ENCODE data around the gene TRIM63.

Gene TRIM63

DNA sequence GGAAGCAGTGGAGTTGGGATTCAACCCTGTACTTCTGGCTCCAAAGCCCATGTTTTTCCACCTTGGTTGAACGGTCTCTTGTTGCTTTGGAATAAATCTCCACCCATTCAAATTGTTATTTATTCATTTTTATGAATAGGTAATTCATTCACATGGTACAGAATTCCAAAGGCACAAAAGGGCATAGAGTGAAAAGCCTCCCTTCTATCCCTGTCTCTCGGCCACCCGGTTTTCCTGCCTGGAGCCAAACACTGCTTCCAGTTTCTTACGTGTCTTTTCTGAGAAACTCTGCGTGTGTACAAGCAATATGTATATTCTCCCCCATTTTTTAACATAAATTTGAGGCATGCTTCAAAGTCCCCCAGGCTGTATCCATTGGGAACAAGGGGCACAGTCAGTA, 41.9 kb downstream of the TRIM63 start:
- TF ChIP-seq, protein P1, sequence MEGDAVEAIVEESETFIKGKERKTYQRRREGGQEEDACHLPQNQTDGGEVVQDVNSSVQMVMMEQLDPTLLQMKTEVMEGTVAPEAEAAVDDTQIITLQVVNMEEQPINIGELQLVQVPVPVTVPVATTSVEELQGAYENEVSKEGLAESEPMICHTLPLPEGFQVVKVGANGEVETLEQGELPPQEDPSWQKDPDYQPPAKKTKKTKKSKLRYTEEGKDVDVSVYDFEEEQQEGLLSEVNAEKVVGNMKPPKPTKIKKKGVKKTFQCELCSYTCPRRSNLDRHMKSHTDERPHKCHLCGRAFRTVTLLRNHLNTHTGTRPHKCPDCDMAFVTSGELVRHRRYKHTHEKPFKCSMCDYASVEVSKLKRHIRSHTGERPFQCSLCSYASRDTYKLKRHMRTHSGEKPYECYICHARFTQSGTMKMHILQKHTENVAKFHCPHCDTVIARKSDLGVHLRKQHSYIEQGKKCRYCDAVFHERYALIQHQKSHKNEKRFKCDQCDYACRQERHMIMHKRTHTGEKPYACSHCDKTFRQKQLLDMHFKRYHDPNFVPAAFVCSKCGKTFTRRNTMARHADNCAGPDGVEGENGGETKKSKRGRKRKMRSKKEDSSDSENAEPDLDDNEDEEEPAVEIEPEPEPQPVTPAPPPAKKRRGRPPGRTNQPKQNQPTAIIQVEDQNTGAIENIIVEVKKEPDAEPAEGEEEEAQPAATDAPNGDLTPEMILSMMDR (IDR thresholded peaks at IDR 0.05; ENCODE audit: extremely low read depth, insufficient read depth, missing control alignments), result no peak

DNA sequence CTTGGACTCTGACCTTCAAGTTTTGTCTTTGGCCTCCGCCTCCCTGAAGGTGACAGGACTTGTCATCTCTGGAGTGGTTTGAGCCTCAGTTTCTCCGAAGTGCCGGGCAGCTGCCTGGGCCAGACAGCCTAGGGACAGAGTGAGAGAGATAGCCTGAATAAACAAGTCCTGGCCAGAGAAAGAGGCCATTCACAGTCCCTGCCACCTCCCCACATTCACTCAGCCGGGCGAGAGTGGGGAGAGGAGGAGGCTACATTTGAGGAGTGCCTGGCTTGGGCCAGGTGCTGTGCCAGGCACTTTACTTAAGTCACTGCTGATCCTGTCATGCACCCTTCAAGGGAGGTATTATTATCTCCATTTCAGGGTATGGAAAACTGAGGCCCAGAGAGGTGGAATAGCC, 42.4 kb downstream of the TRIM63 start:
- DNase-seq (ENCODE audit: low spot score), result no peak
- in situ Hi-C loops (cut with MboI; ENCODE audit: low pct_unique_long_range_greater_than_20kb, low sequenced_read_pairs, unreplicated experiment), result no loop called here
- TF ChIP-seq, protein P1 (IDR thresholded peaks at IDR 0.05; ENCODE audit: extremely low read depth, insufficient read depth, missing control alignments), result no peak

More for the DNA sequence above, 41.9 kb downstream of the TRIM63 start:
- in situ Hi-C loops (cut with MboI; ENCODE audit: low pct_unique_long_range_greater_than_20kb, low sequenced_read_pairs, unreplicated experiment), result no loop called here
- DNase-seq (ENCODE audit: low spot score), result no peak

DNA sequence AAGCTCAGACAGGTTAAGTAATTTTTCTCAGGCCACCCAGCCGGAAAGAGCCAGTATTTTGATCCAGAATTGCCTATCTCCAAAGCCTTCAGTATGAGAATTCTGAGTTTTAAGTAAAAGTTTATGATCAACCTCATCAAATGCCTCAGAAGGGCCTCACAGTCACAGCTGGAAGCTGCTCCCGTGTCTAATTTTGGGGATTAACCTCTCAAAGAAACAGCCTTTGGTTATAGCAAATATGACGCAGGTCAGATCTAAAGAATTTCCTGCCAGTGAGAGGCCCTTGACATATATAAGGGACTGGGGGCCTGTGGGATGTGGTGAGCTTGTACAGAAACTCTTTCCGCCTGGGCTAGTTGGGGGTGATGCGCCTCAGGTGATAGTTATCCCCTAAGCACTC, 43.6 kb downstream of the TRIM63 start:
- TF ChIP-seq, protein P1 (IDR thresholded peaks at IDR 0.05; ENCODE audit: extremely low read depth, insufficient read depth, missing control alignments), result no peak
- no peak for DNase-seq (ENCODE audit: low spot score)
- in situ Hi-C loops (cut with MboI; ENCODE audit: low pct_unique_long_range_greater_than_20kb, low sequenced_read_pairs, unreplicated experiment), result no loop called here

DNA sequence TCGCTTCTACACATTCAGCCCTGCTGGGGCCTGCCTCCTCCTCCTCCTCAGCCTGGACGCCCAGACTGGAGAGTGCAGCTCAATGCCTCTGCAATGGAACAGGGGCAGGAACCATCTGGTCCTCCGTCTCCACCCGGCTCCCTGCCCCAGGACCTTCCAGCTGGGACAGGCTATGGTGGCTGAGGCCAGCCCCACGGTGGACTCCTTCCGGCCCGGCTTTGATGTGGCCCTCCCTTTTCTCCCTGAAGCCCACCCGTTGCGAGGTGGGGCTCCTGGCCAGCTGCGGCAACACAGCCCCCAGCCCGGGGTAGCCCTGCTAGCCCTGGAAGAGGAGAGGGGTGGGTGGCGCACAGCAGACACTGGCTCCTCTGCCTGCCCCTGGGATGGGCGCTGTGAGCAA, 44.4 kb downstream of the TRIM63 start:
- in situ Hi-C loops (cut with MboI; ENCODE audit: low pct_unique_long_range_greater_than_20kb, low sequenced_read_pairs, unreplicated experiment), result no loop called here
- no peak for DNase-seq (ENCODE audit: low spot score)
- TF ChIP-seq, protein P1 (IDR thresholded peaks at IDR 0.05; ENCODE audit: extremely low read depth, insufficient read depth, missing control alignments), result no peak

DNA sequence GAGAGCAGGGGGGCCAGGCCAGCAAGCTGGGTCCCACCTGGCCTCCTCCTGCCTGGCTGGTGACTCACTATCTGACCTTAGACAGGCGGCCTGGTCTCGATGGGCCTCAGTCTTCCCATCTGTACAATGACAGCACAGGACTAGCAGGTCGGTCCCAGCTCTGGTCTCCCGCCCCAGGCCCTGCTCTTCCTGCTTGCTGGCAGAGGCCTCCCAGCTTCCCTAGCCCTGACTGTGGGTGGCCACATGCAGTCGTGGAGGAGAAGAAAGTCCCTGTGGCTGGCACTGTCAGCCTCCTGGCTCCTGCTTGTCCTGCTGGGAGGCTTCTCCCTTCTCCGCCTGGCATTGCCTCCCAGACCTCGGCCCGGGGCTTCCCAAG, 45.0 kb downstream of the TRIM63 start:
- in situ Hi-C loops (cut with MboI; ENCODE audit: low pct_unique_long_range_greater_than_20kb, low sequenced_read_pairs, unreplicated experiment), result no loop called here
- TF ChIP-seq, protein P1 (IDR thresholded peaks at IDR 0.05; ENCODE audit: extremely low read depth, insufficient read depth, missing control alignments), result no peak
- DNase-seq (ENCODE audit: low spot score), result no peak

DNA sequence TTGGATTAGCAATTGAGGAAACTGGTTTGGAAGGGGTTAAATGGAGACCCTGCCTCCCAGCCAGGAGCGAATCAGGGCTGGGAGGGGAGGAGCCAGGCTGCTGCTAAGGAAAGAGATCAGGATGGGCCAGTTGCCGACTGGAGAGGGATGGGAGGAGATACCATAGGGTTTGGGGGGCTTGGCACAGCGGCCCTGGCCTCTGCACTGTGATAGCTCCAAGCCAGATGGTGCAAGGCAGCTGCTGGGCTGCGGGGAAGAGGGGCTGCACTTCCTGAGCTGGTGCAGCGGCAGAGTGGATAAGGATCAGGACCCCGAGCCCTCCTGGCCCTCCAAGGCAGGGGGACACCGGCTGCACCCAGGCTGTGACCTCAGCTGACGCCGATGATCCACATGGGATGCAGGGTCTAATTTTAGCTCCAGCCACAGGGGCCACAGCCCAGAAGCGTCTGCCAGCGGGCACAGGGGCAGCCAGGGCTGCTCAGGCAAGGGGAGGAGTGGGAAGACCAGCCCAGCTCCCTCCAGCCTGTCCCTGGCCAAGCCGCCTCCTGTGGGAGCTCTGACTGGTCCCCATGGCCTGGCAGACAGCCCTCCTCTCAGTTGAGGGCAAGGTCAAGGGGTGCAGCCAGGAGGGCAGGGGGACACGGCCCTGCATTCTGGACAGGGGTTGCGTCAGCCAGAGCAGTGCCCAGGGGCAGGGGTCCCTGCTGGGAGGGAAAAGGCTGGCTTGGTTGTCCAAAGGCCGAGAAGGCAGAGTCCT, 45.6 kb downstream of the TRIM63 start, which contains the start of gene EXTL1:
Gene EXTL1, plus strand, starts transcription at position 129 of the 757 bp plus-strand sequence. CDS start 872 bp downstream, outside the sequence.
- in situ Hi-C loops (cut with MboI; ENCODE audit: low pct_unique_long_range_greater_than_20kb, low sequenced_read_pairs, unreplicated experiment), result no loop called here
- no peak for DNase-seq (ENCODE audit: low spot score)

More for the DNA sequence above, 45.6 kb downstream of the TRIM63 start, which contains the start of gene EXTL1:
- TF ChIP-seq, protein P1 (IDR thresholded peaks at IDR 0.05; ENCODE audit: extremely low read depth, insufficient read depth, missing control alignments), result no peak

Data from GM13977 (cell line).